Renal cortex interstitium (tissue), 11 donors: ENCODE results near the gene IL1F10. TPM values are rescaled to one million over a fixed set of nuclear protein-coding genes. Genes with fewer than 3 reads are reported as not detected.
"Not testable (repeated sequence)": the region's sequence is repeated elsewhere in the genome, so short reads cannot be mapped to it uniquely, and the experiment has no call there.

Source experiments
- DNase-seq, 11 donors: peaks; one replicate each; pipeline ENCODE4 v3.0.0-alpha.2; 2013; ENCODE audit warnings: low read depth in 9 of 11, low spot score in 4 of 11; ENCODE audit errors: extremely low read depth in 1 of 11
- polyA plus RNA-seq, 3 donors: library from polyadenylated mRNA; unstranded; fragments of 120-200 nt; gene quantifications; one replicate each; pipeline ENCODE4 v1.2.1, GENCODE V29; 2013; ENCODE audit not compliant: insufficient read length in 3 of 3

IL1F10 gene
- polyA plus RNA-seq, 3 donors, result not detected

DNA sequence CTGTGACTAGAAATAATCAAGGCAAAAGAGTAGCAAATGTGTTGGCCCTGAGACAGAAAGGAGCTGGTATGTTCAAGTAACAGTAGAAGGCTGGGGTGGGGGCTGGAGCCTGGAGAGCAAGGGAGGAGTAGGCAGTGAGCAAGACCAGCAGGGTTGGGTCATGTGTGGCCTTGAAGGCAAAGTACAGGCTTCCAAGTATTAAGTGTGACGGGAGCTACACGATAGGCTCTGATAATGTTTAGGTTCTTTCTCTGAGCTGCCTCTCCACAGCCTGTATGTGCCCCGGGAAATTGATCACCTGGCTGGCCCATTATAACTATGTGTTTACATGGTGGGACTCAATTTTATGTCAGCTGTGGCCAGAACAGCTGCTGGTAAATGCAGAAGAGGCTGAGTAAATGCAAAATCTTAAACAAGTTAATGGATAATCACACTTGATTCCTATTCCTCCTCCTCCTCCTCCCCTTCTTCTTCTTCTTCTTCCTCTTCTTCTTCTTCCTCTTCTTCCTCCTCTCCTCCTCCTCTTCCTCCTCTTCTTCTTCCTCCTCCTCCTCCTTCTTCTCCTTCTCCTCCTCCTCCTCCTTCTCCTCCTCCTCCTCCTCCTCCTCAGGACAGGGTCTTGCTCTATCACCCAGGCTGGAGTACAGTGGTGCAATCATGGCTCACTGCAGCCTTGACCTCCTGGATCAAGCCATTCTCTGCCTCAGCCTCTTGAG lies 9.3 kb downstream of the IL1F10 start:
- no peak for DNase-seq

DNA sequence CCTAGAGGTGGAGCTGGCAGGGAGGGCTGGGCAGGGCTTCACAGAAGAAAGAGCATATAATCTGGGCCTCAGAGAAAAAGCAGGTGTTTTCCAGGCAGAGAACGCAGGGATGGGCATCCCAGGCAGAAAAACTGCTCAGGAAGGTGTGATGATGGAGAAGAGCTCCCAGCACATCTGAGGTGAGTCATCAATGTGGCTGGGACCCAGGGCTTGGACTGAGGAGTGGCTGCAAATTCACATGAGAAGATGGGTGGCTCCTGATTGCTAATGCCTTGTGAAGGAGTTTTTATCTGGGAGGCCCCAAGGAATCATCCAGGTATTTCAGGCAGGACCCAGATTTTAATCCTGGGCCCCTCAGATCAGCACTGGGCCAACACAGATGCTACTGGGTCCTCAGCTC lies 10.2 kb downstream of the IL1F10 start:
- no peak for DNase-seq

DNA sequence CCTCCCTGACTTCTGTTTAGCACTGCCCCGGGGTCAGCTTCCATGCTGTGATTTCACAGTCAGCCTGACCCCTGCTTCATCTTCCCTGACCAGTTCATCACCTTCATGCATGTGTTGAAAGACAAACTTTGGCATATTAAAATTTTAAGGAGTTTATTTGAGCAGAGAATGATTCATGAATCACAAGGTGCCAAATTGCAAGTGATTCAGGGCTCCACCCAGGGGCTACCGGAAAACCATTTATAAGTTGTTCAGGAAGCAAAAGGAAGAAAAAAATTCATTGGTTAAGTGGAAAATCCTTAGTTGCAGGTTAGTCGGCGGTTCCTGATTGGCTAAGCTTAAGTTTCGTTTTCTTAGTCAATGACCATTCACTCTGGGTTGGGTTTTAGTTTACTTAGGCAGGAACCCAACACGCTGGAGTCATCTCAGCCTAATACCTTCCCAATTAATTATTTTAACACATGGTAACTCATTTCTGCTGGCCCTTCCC lies 10.6 kb downstream of the IL1F10 start:
- DNase-seq, result no peak

DNA sequence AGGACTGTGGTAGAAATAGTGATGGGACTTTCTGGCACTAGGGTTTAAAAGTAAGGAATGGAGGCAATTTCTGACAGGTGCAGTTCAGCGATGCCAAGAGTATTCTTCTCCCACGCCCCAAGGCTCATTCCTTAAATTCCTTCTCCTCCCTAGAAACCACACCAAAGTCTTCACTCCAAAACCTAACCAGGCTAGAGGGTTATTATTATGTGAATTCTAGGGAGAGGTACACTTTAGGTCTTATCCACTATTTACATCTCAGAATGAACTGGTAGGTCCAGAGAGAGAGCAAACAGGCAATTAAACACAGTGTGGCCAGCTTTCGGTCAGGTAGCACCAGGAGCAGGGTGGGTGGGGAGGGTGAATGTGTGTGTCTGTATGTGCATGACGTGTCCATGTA lies 11.4 kb downstream of the IL1F10 start:
- DNase-seq, result no peak

DNA sequence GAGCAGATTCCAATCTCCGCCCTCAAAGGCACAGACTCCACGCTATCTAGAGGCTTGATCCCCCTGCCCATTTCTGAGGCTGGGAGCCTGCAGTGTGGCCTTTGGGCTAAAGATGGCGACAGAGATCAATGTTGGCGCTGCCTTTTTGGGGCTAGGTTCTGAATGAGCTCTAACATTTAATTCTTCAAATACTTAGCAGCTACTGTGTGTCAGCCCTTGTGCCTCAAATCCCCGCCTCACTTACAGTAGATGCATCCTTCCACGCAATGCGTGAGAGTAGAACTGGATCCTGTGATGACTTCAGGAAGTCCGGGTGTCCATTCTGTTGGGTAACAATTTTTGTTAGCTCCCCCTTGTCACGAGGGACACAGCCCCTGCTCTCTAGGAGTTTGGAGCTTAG lies 12.4 kb downstream of the IL1F10 start:
- DNase-seq, result peak in 4 of 11 donors; percentile 1 to 19 (median 14)

DNA sequence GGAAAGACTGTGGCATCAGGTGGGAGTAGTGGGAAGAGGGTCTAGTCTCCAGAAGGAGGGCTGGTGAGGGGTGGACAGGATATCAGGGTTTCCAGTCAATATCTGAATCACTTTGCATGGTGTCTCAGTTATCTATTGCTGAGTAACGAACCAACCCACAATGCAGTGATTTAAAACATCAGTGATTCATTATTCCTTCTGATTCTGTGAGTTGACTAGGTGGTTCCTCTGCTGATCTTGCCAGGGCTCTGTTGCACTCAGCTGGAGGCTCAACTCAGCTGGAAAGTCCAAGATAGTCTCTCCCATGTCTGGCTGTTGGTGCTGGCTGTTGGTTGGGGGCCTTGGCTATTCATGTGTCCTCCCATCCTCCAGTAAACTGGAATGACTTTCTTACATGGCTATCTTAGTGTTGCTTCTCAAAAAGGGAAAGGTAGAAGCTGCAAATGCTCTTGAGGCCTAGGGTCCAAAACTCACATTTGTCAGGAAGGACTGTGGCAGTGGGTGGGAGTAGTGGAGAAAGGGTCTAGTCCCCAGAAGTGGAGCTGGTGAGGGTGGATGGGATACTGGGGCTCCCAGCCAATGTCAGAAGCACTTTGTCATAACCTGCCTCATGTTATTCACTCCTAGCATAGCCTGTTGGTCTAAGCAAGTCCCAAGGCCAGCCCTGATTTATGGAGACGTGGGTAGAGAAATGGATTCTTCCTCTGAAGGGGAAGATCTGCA lies 13.9 kb downstream of the IL1F10 start:
- DNase-seq, result no peak

DNA sequence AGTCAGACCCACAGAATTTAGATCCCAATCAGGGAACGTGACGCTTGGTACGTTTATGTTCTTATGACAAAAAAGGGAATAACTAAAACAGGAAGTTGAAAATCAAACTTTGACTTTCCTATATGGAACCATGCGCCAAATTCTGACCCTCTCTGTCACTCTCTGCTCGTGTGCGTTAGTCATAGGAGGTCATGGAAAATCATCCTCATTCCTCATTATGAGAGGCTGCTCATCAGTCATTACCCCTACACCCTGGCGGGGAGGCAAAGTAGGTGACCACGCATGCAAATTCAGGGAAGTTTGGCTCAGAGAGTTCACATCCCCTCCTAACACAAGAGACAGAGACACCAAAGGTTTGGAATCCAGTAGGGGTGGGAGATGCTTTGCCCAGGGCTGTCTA lies 15.5 kb downstream of the IL1F10 start:
- no peak for DNase-seq

DNA sequence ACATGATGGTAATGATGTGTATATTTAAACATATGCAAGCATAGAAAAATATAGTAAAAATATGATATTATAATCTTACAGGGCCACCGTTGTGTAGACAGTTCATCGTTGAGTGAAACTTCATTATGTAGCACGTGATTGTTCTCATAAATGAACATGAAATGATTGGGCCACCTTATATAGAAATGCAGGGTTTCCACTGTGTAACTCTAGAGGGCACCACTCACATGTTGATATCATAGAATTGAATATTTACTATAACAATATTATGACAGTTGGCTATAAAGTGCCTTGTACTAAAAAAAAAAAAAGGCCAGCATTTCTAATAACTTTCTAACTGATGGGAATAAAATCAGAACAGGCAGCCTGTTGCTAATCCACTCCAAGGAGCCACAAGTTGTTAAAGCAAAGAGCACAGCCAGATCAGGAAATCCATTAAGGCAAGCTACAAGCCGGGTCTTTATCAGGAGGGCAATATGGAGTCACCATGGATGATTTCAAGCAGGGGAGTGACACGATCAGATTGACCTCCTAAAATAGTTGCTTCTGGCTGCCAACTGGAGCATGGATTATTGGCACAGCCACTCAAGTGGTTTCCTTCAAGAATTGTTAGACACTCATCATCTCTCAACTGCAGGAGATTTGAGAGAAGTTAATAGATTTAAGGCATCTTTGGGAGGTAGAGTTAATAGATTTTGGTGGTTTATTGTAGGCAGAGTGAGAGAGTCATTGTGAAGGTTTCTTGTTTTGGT lies 16.7 kb downstream of the IL1F10 start:
- DNase-seq, result no peak

DNA sequence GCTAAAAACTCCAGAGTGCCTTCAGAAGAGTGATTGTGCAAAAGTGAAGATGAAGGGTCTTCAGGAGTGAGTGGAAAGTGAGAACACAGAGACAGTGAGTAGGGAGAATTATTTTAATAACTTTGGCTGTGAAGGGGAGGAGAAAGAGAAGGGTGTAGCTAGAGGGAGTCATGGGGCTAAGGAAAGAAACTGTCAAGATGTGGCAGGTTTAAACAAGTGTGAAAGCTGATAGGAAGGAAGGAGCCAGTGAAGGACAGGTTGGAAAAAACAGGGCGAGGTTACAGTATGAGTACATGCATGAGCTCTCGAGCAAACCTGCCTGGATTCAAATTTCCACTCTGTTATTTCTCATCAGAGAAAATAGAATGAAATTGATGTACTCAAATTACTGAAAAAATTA lies 17.8 kb downstream of the IL1F10 start:
- no peak for DNase-seq

DNA sequence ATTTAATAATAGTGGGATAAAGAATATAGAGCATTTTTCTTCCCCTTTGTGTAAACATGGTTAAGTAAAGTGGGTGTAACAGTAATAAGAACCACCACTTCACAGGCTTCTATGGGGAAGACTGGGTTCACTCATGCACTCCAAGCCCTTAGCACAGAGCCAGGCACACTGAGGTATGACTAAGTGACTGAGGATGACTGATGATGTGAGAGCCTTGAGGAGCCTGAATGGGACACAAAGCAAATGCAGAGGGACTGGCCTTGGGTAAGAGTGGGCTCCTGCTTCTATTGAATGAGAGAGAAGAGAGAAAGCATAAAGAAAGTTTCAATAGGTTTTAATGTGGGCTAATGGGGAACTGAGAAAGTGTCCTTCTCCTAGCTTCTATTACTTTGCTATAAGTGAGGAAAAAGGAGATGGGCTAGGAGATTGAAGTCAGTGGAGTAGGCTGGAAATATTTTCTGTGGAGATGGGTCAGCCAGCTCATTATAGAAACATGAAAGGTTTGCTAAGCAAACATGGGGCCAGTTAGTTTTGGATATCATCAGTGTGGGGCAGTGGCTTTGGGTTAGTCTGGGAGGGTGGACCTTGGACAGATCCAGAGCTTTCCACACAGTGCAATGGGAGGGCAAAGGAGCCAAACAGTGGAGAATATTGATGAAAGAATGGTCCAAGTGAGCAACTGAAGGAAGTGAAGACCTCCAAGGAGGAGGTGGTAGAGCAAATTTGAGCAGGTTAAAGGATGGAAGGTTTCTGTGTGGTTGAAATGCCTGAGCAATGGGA lies 20.6 kb downstream of the IL1F10 start:
- no peak for DNase-seq

DNA sequence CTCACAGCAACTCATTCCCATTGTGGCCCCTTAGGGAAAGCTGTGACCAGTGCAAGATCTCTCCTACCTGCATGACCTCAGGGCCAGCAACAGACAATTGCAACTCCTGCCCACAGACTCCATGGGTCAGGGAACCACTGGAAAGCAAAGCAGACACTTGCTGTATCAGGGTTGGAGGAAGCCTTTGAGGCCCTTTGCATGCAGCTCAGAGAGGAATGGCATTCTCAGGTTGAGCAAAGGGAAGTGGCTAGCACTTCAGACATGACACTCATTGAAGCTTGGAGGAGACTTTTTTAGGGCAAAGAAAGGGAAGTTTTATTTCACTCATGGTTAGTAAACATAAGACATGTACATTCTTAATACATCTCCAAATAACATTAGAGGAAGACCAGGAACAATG lies 22.1 kb downstream of the IL1F10 start:
- no peak for DNase-seq

DNA sequence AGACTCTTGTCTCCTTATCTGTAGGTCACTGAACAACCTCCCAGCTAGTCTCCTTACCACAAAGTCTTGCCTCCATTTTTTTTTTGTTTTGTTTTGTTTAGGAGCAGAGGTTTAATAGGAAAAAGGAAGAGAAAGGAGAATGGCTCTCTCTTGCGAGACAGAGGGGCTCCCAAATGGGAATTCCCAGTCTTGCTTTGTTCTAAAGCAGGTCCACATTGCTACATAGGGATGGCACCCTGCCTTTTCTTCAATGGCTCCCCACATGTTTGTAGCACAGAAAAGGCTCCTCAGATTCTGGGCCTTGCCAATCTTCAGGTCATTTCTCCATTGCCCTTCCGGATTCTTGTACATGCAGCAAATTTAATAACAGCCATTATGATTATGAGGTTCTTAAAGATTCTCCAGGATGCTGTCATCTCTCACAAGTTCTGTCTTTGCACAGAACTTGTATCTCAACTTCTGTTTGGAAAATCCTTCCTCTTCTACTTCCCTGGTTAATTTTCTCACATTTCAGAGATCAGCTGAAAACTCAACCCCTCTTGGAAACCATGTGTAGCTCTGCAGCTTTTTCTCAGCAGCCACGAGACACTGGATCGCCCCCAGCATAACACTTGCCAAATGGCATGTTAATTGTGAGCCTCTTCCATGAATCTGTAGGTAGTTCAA lies 23.6 kb downstream of the IL1F10 start:
- no peak for DNase-seq

DNA sequence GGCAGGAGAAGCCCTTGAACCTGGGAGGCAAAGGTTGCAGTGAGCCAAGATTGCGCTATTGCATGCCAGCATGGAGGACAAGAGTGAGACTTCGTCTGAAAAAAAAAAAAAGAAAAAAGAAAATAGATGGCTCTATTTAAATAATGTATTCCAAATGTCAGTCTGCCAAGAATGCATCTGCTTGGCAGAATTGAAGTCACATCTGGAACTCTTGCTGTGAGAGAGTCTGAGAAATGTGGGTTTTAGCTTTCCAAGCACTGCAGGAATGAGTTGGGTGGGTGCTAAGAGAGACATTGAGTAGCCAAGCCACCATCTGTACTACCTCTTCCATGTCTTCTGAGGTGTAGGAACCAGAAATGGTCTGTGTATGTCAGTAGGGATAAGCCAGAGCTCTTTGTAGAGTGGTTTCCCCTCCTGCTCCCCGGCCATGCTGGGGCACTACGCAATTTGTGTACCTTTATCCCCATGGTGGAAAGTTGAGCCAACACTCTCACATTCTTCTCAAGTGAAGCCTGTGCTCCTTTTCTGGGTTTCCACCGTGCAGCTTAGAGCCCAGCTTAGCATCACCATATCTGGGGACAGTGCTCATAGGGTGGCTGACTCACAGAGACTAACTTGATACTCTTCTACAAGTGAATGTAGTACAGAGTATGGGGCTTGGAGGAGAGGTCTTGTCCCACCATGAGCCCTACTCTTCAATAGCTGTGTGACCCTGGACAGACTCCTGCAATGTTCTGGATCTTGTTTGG lies 25.3 kb downstream of the IL1F10 start:
- DNase-seq, result no peak

DNA sequence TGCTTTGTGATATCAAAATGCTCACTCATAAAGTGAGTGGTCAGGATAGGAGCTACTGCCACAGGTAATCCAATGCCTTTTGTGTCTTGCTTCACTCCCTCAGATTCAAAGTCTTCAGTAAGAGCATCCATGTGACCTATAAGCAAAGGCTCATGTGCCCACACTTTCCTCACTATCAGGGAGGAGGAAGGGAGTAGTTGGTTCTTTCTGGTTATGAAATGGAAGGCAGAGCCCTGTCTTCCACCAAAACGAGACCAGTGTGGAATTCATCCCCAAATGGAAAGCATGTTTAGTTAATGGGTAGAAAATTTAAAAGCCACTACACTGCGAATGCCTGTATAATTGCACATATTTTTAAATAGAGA lies 25.8 kb downstream of the IL1F10 start:
- no peak for DNase-seq

DNA sequence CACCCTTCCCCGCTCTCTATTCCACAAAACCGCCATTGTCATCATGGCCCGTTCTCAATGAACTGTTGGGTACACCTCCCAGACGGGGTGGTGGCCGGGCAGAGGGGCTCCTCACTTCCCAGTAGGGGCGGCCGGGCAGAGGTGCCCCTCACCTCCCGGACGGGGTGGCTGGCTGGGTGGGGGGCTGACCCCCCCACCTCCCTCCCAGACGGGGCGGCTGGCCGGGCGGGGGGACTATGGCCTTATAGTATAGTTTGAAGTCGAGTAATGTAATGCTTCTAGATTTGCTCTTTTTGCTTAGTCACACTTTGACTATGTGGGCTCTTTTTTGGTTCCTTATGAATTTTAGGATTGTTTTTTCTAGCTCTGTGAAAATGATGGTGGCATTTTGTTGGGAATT lies 28.5 kb downstream of the IL1F10 start:
- DNase-seq, result not testable (repeated sequence)

DNA sequence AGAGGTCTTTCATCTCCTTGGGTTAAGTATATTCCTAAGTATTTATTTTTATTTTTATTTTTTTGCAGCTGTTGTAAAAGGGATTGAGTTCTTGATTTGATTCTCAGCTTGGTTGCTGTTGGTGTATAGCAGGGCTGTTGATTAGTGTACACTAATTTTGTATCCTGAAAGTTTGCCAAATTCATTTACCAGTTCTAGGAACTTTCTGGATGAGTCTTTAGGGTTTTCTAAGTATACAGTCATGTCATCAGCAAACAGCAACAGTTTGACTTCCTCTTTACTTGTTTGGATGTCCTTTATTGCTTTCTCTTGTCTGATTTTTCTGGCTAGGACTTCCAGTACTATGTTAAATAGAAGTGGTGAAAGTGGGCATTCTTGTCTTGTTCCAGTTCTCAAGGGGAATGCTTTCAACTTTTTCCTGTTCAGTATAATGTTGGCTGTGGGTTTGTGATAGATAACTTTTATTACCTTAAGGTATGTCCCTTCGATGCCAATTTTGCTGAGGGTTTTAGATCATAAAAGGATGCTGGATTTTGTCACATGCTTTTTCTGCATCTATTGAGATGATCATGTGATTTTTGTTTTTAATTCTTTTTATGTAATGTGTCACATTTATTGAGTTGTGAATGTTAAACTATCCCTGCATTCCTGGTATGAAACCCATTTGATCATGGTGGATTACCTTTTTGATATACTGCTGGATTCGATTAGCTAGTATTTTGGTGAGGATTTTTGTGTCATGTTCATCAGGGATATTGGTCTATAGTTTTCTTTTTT lies 29.3 kb downstream of the IL1F10 start:
- not testable (repeated sequence) for DNase-seq

DNA sequence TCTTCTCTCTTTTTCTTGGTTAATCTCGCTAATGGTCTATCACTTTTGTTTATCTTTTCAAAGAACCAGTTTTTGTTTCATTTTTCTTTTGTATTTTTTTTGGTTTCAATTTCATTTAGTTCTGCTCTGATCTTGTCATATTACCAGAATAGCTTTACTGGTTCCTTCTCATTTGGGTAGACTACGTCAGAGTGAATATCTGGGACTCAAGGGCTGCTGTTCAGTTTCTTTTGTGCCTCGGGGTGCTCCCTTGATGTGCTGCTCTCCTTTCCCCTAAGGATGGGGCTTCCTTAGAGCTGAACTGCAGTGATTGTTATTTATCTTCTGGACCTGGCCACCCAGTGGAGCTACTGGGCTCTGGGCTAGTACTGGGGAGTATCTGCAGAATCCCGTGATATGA lies 30.3 kb downstream of the IL1F10 start:
- DNase-seq, result no peak
